Activated T-helper 17 cell treated with anti-CD3 and anti-CD28 coated beads, Interleukin-2, amount 50 U/mL, for 72 hours (primary cell): ENCODE results near the gene ERC2. TPM values are rescaled to one million over a fixed set of nuclear protein-coding genes. Genes with fewer than 3 reads are reported as not detected.

Experiments
- ATAC-seq: fragments of 150-1000 bp; cut with Tn5 transposase; replicated peaks from 2 replicates; pipeline ENCODE4 v1.10.0; 2021; ENCODE audit warnings: mild to moderate bottlenecking, moderate library complexity
- H3K27ac Mint-ChIP-seq: one replicate; pipeline ENCODE4 v1.8.0; 2022; ENCODE audit warnings: mixed read lengths
- H3K27me3 Mint-ChIP-seq: one replicate; pipeline ENCODE4 v1.8.0; 2022; ENCODE audit warnings: mixed read lengths
- H3K36me3 Mint-ChIP-seq: one replicate; pipeline ENCODE4 v1.8.0; 2022; ENCODE audit warnings: low read depth, mild to moderate bottlenecking, mixed read lengths
- H3K4me1 Mint-ChIP-seq: one replicate; pipeline ENCODE4 v1.8.0; 2022; ENCODE audit warnings: mixed read lengths
- H3K4me3 Mint-ChIP-seq: one replicate; pipeline ENCODE4 v1.8.0; 2022; ENCODE audit warnings: mild to moderate bottlenecking, mixed read lengths
- H3K9me3 Mint-ChIP-seq: one replicate; pipeline ENCODE4 v1.8.0; 2022; ENCODE audit warnings: mixed read lengths
- total RNA-seq, 2 donors: library from RNA; stranded (reverse); gene quantifications; one replicate each; pipeline ENCODE4 v1.2.3, GENCODE V29; 2022

Gene ERC2
- total RNA-seq, 2 donors from 2014 or later = not detected

DNA sequence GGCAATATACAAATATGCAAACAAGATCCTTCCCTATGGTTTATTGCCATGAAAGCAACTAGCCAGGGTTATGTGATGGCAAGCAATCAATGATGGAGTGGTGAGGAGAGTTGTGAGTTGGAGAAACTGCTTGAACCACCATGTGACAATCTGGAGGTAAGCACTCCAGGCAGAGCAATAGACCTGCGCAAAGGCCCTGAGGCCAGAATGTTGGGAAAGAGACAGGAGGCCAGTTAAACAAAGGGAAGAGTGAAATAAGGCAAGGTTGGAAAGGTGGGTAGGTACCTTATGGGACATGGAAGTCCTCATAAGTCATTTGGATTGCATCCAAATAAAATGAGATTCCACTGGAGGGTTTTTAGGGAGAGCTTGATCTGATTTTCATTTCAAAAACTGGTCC, 901.1 kb downstream of the ERC2 start:
- Mint-ChIP-seq H3K36me3 (no peaks in the 10 kb centered on the region), H3K4me1 (no peaks in the 10 kb centered on the region), H3K4me3 (no peak overlapping the region), H3K9me3 (peaks cover 5% of the 10 kb centered on the region), H3K27ac (no peak overlapping the region), H3K27me3 (no peaks in the 10 kb centered on the region)
- ATAC-seq = no peak

DNA sequence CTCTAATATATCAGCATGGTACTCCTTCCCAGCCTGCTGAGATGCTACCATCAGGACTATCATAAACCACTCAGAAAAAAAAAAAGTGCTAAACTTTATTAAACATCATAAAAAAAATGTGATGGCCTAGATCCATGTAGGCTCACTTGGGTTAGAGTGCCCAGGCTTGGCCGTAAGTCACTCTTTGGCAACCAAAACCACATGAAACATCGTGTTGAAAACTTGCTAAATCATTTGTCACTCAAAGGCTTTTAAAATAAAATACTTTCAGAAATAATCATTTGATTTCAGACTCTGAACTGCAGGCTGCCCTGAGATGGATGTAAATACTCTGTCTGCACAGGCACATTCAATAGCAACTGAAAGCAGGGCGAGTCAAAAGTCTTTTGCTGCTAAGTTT, 902.7 kb downstream of the ERC2 start:
- no peak overlapping the region for H3K4me3 Mint-ChIP-seq
- H3K27ac Mint-ChIP-seq = no peak overlapping the region
- no peaks in the 10 kb centered on the region for H3K4me1 Mint-ChIP-seq
- no peaks in the 10 kb centered on the region for H3K36me3 Mint-ChIP-seq
- H3K9me3 Mint-ChIP-seq = peaks cover 5% of the 10 kb centered on the region
- no peak for ATAC-seq
- no peaks in the 10 kb centered on the region for H3K27me3 Mint-ChIP-seq

DNA sequence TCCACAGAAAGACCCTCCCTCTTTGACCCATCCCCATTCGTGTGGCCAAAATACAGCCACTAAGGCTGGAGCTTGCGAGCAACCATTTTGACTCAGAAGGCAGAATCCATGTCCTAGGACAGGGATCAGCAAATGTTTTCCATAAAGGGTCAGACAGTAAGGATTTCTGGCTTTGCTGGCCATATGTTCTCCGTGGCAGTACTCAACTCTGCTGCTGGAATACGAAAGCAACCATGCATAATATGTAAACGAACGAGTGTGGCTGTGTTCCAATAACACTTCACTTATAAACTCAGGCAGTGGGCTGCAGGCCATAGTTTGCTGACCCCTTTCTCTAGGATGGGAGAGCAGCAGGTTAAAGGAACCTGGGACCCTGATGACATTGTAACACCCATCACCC, 903.5 kb downstream of the ERC2 start:
- Mint-ChIP-seq H3K9me3 (peaks cover 5% of the 10 kb centered on the region), H3K27me3 (no peaks in the 10 kb centered on the region), H3K4me3 (no peak overlapping the region), H3K4me1 (no peaks in the 10 kb centered on the region), H3K36me3 (no peaks in the 10 kb centered on the region), H3K27ac (no peak overlapping the region)
- no peak for ATAC-seq

DNA sequence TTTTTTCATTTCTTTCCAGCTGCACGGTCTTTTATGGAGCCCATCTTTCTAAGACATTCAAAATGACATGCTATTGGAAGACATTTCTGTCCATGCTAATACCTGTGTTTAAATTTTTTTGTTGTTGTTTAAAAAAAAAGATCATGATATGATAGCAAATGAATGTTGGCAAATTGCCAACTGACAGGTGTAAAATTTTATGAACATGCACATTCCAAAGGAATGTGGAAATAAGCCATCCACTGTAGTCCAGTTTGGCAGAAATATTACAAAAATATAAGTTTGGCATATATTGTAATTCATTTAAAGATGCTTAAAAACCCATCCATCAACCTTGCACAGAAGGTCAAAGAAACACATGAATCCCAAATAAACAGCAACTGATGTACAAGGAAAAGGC, 905.6 kb downstream of the ERC2 start:
- Mint-ChIP-seq H3K9me3 (no peaks in the 10 kb centered on the region), H3K4me1 (no peaks in the 10 kb centered on the region), H3K27ac (no peak overlapping the region), H3K27me3 (no peaks in the 10 kb centered on the region), H3K4me3 (no peak overlapping the region), H3K36me3 (no peaks in the 10 kb centered on the region)
- no peak for ATAC-seq

DNA sequence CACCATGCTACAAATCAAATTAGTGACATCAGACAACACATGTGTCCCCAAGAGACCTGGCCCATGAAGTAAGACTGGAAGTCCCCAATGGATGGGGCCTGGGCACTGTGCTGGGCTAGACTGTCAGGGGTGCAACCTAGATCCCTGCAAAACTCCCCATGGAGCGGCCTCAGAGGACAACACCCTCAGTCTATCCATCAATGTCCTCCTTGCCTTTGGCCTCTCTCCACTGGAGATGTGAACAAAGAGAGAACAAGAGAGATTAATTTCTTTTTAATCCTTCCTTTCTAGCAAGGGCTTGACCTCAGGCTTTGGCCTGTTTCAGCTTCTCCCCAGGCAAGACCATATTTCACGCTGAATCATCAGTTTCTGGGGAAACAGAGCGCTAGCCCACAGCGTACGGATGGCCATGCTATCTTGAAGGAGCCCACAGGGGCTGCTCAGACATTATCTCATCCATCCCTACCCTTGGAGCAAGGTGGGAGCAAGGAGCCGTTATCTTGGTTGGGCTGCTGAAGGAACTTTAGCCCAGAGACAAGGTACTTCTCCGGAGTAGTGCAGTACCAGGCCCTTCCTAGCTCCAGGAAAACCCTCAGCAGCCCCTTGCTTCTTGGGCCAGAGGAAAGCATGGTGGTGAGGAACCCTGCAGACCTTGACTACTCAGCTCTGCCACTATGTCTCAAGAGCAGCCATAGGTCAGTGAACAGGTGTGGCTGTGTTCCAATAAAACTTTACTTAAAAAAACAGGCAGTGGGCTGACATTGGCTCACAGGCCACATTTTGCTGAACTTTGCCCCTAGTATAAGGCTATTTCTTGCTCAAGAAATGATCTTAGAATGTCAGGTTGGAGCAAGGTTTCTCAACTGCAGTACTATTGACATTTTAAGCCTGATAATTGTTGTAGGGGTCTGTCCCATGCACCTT, 908.5 kb downstream of the ERC2 start:
- H3K27ac Mint-ChIP-seq = no peak overlapping the region
- H3K4me1 Mint-ChIP-seq = no peaks in the 10 kb centered on the region
- H3K27me3 Mint-ChIP-seq = no peaks in the 10 kb centered on the region
- no peaks in the 10 kb centered on the region for H3K9me3 Mint-ChIP-seq
- no peak overlapping the region for H3K4me3 Mint-ChIP-seq
- H3K36me3 Mint-ChIP-seq = no peaks in the 10 kb centered on the region
- no peak for ATAC-seq

DNA sequence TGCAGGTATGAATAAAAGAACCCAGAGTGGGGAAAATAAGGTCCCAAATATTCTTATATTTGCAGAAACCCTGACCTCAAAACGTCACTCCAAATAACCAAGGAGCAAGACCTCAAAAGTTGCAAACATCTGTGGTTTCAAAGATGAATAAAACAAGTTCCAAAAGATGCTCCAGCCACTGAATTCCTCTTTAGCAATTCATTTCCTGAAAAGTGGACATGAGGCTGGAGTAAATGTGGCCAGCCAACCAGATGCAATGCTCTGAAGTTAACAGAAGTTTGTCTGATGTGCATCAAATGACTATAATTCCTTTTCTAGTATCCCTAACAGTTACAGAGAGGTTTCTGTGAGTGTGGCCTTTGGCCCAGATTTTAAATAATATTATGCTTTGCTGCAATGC, 910.0 kb downstream of the ERC2 start:
- H3K27ac Mint-ChIP-seq = no peak overlapping the region
- no peaks in the 10 kb centered on the region for H3K9me3 Mint-ChIP-seq
- H3K27me3 Mint-ChIP-seq = no peaks in the 10 kb centered on the region
- H3K4me3 Mint-ChIP-seq = no peak overlapping the region
- no peak for ATAC-seq
- no peaks in the 10 kb centered on the region for H3K36me3 Mint-ChIP-seq
- H3K4me1 Mint-ChIP-seq = no peaks in the 10 kb centered on the region

DNA sequence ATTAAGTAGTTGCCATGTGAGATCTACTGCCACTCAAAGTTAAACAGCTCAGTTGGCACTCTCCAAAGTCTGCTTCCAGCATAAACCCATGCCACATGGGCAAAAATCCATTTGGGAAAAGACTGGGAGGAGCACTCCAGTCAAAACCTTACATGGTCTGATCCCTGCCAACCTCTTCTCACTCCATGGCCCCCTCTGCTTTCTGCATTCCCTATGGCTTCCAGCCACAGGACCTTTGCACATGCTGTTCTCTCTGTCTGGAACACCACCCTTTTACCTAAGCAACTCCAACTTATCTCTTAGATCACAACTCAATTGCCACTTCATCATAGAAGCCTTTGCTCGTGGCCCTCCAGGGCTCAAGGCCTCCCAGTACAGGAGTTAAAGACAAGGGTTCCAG, 910.7 kb downstream of the ERC2 start:
- Mint-ChIP-seq H3K4me3 (no peak overlapping the region), H3K27ac (no peak overlapping the region), H3K36me3 (no peaks in the 10 kb centered on the region), H3K4me1 (no peaks in the 10 kb centered on the region), H3K9me3 (no peaks in the 10 kb centered on the region), H3K27me3 (no peaks in the 10 kb centered on the region)
- no peak for ATAC-seq

DNA sequence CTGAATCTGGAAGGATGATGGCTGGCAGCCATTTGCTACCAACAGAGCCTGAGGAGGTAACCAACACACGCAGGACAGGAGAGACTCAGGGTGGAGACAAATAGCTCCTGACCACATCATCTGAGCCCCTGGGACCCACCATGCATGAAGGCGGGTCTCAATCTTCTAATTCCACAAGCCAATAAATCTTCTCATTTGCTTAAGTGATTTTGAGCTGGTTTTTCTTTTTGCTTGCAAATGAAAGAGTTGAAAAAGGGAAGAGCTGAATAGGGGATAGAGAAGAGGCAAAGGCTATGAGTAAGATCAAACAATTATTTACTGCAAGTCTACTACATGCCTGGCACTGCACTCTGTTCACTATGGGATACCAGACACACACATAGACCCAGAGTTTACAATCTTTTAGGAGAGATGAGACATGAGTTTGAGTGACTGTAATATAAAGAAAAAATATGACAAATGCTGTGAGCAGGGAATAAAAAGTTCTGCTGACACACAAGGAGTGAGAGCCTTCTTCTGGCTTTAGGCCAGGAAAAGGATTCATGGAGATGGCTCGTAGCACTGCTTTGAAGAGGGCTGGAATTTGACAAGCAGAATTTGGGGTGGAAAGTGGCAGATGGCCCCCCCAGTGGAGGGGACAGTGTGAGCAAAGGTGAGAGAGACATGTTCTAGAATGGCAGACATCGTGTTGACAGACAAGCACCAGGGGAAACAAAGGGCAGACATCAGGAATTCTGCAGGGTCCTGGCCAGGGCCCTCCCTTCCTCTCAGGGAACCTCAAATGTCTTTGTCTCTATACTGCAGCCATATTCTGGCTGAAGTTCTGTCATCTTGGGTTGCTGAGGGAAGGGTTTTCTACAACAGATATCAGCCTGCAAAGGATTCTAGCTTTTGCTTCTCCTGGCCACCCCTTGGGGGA, 911.4 kb downstream of the ERC2 start:
- Mint-ChIP-seq H3K27ac (no peak overlapping the region), H3K9me3 (no peaks in the 10 kb centered on the region), H3K27me3 (no peaks in the 10 kb centered on the region), H3K4me1 (no peaks in the 10 kb centered on the region), H3K36me3 (no peaks in the 10 kb centered on the region), H3K4me3 (no peak overlapping the region)
- no peak for ATAC-seq

DNA sequence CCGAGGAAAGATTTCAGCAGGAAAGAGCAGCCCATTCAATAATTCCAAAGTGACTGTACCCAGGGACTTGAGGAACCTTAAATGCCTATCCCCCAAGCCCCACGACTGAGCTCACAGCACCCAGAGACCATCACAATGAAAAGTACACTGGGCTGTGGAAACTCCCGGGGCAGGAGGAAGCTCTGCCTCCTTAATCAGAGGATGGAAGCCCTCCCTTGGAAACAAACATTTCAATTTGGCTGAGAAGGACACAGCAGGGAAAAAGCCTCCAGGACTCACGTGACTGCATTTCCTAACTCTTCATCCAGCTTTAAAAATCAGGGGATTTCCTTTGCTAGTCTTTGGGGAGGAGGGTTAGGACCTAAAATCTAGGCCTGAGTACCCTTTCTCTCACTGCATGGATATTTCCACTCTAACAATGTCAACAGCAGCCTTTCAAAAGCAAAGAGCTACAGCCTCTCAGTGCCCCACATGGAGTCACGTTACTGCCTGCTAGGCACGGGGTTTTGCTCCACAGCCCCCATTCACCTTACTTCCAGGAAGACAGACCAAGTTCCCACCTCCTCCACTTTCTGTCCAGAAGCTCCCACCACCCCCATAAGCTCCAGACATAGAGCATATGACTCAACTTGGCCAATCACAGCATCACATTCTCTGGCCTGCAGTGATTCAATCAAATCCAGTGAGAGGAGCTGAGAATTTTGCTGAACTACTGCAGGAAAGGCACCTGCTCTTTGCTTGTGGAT, 912.2 kb downstream of the ERC2 start:
- no peaks in the 10 kb centered on the region for H3K4me1 Mint-ChIP-seq
- H3K36me3 Mint-ChIP-seq = no peaks in the 10 kb centered on the region
- no peaks in the 10 kb centered on the region for H3K27me3 Mint-ChIP-seq
- no peaks in the 10 kb centered on the region for H3K9me3 Mint-ChIP-seq
- no peak for ATAC-seq
- no peak overlapping the region for H3K27ac Mint-ChIP-seq
- H3K4me3 Mint-ChIP-seq = no peak overlapping the region

DNA sequence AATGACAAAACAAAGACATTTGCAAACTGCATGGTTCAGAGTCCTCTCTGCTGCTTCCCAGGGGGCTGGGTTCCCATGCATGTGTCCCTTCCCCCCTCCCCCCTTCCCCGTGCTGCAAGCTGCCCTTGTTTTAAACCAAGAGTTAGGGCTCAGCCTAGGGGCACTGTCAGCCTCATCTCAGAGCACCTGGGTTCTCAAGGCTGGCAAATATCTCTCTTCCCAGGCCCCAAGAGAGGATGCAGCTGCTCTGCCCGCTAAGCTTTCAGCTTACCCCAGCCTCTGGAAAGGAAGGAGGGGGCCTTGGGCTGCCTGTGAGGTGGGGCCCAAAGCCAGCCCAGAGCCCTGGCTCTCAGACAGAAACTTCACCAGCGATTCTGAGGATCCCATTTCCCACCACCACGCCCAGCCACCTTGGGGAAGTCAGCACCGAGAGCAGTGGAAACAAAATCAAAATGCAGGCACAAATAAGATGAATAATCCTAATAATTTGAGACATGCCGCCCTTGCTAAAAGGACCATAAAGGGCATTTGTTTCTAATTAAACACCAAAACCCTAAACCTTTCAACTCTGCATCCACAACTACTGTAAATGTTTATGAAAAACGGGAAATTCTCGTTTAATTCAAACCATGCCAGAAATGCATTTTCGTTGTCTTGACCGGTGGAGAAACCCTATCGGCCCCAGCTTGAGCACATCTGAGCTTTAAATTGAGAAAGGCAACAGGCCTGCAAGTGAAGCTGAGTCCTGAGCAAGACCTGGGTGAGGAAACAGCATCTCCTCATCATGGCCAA, 913.4 kb downstream of the ERC2 start:
- H3K4me3 Mint-ChIP-seq = no peak overlapping the region
- H3K27ac Mint-ChIP-seq = no peak overlapping the region
- H3K4me1 Mint-ChIP-seq = no peaks in the 10 kb centered on the region
- no peaks in the 10 kb centered on the region for H3K36me3 Mint-ChIP-seq
- no peaks in the 10 kb centered on the region for H3K9me3 Mint-ChIP-seq
- H3K27me3 Mint-ChIP-seq = no peaks in the 10 kb centered on the region
- no peak for ATAC-seq

DNA sequence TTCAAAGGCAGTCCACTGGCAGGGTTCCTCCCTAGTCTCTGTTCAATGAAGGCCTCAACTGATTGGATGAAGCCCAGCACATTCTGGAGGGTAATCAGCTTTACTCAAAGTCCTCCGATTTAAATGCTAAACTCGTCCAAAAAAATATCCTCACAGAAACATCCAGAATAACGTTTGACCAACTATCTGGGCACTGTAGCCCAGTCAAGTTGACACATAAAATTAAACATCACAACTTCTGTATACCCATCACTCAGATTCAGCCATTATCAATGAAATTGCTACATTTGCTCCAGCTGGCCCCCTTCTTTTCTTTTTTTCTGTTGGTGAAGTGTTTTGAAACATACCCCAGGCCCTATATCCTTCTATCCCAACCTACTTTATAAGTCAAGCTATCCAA, 916.6 kb downstream of the ERC2 start:
- no peak overlapping the region for H3K27ac Mint-ChIP-seq
- no peak for ATAC-seq
- H3K9me3 Mint-ChIP-seq = no peaks in the 10 kb centered on the region
- no peak overlapping the region for H3K4me3 Mint-ChIP-seq
- H3K4me1 Mint-ChIP-seq = no peaks in the 10 kb centered on the region
- H3K27me3 Mint-ChIP-seq = no peaks in the 10 kb centered on the region
- H3K36me3 Mint-ChIP-seq = no peaks in the 10 kb centered on the region

DNA sequence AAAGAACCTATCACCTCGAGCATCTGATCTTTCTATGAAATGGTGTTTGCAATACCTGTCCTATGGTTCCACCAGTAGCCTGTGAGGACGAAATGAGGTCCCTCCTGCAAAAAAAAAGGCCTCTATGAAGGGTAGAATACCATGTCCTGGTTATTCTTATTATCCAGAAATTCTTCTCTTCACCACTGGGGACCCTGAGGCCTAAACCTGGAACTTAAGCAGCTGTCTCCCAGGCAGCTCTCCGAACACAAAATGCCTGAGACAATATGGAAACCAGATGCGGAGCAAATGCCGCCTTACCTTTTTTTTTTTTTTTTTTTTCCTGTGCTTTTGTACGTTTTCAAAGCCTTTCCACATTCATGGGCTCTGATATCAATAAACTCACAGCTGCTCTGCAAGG, 919.1 kb downstream of the ERC2 start:
- H3K9me3 Mint-ChIP-seq = no peaks in the 10 kb centered on the region
- no peaks in the 10 kb centered on the region for H3K27me3 Mint-ChIP-seq
- no peaks in the 10 kb centered on the region for H3K4me1 Mint-ChIP-seq
- ATAC-seq = no peak
- no peaks in the 10 kb centered on the region for H3K36me3 Mint-ChIP-seq
- no peak overlapping the region for H3K27ac Mint-ChIP-seq
- H3K4me3 Mint-ChIP-seq = no peak overlapping the region

DNA sequence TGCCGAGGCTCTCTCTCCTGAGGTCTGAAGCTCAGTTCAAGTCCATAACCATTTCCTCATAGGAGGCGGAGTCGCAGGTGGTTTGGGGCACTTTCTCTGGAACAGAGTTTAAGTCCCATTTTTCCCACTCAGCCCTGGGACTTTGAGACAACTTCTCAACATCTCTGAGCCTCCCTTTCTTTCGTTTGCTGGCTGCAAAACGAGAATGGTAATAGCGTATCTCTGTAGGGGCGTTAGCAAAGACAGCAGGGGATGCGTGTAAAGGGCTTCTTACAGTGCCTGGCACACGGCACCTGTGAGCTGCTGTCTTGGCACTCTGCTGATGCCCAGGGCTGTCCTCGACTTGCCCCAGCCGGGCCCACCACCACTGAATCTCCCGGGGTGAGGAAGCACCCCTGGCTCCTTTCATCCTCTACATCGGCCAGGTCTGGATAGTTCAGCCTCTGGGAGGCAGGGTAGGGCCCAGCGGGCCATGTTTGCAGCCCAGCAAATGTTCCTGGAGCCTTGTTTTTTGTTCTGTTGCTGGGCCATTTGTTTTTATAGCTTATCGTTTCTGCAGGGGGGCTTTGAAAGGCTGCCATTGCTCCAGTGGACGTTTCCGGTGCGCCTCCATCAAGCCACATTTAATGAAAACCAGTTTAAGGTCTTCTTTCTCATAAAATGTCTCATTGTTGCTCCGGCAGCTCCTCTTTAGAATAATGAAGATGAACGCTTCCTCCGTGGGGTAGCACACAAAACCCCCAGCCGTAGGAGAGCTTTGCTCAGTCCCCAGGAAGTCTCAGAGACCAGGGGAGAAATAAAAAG, 921.2 kb downstream of the ERC2 start:
- Mint-ChIP-seq H3K9me3 (no peaks in the 10 kb centered on the region), H3K36me3 (no peaks in the 10 kb centered on the region), H3K27ac (no peak overlapping the region)

More for the DNA sequence above, 921.2 kb downstream of the ERC2 start:
- no peaks in the 10 kb centered on the region for H3K27me3 Mint-ChIP-seq
- ATAC-seq = no peak
- no peak overlapping the region for H3K4me3 Mint-ChIP-seq
- no peaks in the 10 kb centered on the region for H3K4me1 Mint-ChIP-seq
